Pancreas (tissue), 10 donors: ENCODE results near the gene GRIPAP1. TPM values are rescaled to one million over a fixed set of nuclear protein-coding genes. Genes with fewer than 3 reads are reported as not detected.
A peak's percentile ranks its signal among the peaks of the same experiment; 100 is the strongest.

Experiments used
- ATAC-seq, 4 donors: fragments of 200-7000 bp; cut with Tn5 transposase; one replicate each; pipeline versions ENCODE4 v1.8.0 to v1.9.1; 2020; ENCODE audit warnings: mild to moderate bottlenecking in 4 of 4, moderate library complexity in 4 of 4
- DNase-seq, 6 donors: peaks; one replicate each; pipeline ENCODE4 v3.0.0-alpha.2; 2020
- FAIRE-seq: peaks from 2 replicates; lab custom pipeline; 2012; peaks lifted over from hg19 to GRCh38; lab: Jason Lieb, UNC
- H3K27ac ChIP-seq, 4 donors: fragments of 200-600 bp; sonication (generic); 1 replicate in 3 of 4; 2 replicates in 1 of 4; pipeline versions ENCODE4 v1.5.0 to v1.8.0; 2020
- H3K27me3 ChIP-seq, 4 donors: fragments of 200-600 bp; one replicate each; pipeline ENCODE4 v1.8.0; 2021
- H3K36me3 ChIP-seq, 3 donors: fragments of 200-600 bp; sonication (generic) in 1 of 3; one replicate each; pipeline versions ENCODE4 v1.5.0 to v1.8.0; 2020 to 2021
- H3K4me1 ChIP-seq, 3 donors: fragments of 200-600 bp; one replicate each; pipeline ENCODE4 v1.8.0; 2021
- H3K4me3 ChIP-seq, 4 donors: fragments of 200-600 bp; sonication (generic) in 2 of 4; one replicate each; pipeline versions ENCODE4 v1.5.0 to v1.8.0; 2020 to 2021
- H3K9me3 ChIP-seq, 4 donors: fragments of 200-600 bp; one replicate each; pipeline ENCODE4 v1.8.0; 2021
- CTCF ChIP-seq, 4 donors: fragments of 200-600 bp; sonication (generic) in 3 of 4; IDR thresholded peaks; one replicate each; pipeline versions ENCODE4 v1.5.0 to v1.8.0; 2021; ENCODE audit warnings: antibody characterized with exemption in 4 of 4
- WGBS, 2 donors: extraction: QIAGEN DNeasy Blood & Tissue Kit; methylation state at CpG; one replicate each; pipeline ENCODE4 v1.1.7; 2013; 5-methylcytosine and 5-hydroxymethylcytosine counted together
- intact Hi-C, 3 donors: fragments of 100-400 bp; cut with DNase I; formaldehyde crosslinking; loops; one replicate each; pipeline versions ENCODE4 v1.11.1 to v1.14.2; 2022
- polyA plus RNA-seq, 2 donors: library from polyadenylated mRNA; stranded (reverse); fragments of 200-250 nt; gene quantifications; one replicate each; pipeline ENCODE4 v1.2.3, GENCODE V29; 2013
- total RNA-seq, 6 donors: library from RNA; stranded (reverse); fragmentation: NEBNext Ultra II Directional in 4 of 6; extraction: Animal tissue kit (Norgen Biotek cat#: 25700) in 4 of 6; gene quantifications; one replicate each; pipeline versions ENCODE4 v1.2.1 to v1.2.4, GENCODE V29; 2021 to 2023
- donor health status: healthy with polysubstance abuse.
- donor health status: DM: no; HTN: no; CAD: no; lungs with moderate emphysema.
- donor health status: DM: no; HTN: no; CAD: no.
- donor health status: control.
- donor health status: control.
- donor health status: Bipolar disorder and iron deficiency.
- donor health status: DM: yes; HTN: yes; CAD: no.
- donor health status: DM: no; HTN: no; CAD: no.
- donor health status: DM: no; HTN: no; CAD: no.
- donor health status: DM: yes; HTN: yes; CAD: no.

Gene GRIPAP1
- total and polyA plus RNA-seq, 8 donors: 12.5 to 32.7 (median 18.4) TPM

- Histone ChIP-seq H3K4me1 (peaks cover 0 to 4% (median 0%) of the 10 kb centered on the region in 3 donors), H3K27ac (no peak overlapping the region), H3K4me3 (no peak overlapping the region), H3K9me3 (no peaks in the 10 kb centered on the region), H3K36me3 (peaks cover 0 to 18% (median 0%) of the 10 kb centered on the region in 3 donors), H3K27me3 (no peaks in the 10 kb centered on the region)
- no peak for TF ChIP-seq CTCF (IDR thresholded peaks at IDR 0.05)
- ATAC-seq (no peak), FAIRE-seq (no peak), DNase-seq (no peak)
- intact Hi-C loops: loop anchor here in 1 of 3 donors (5.0 kb wide), 1 partner anchor 66 kb away; the partner anchor contains the start of gene KCND1
- WGBS, 2 donors: 86 to 90% methylated on average over 15 of the region's 15 CpGs
These were observed 35.9 kb upstream of the GRIPAP1 start for GRCh38 chrX:49037883-49038475.

- ATAC-seq (no peak), DNase-seq (no peak), FAIRE-seq (no peak)
- no peaks in the 10 kb centered on the region for H3K9me3 ChIP-seq
- H3K4me1 ChIP-seq: no peaks in the 10 kb centered on the region
- H3K36me3 ChIP-seq: peaks cover 0 to 12% (median 0%) of the 10 kb centered on the region in 3 donors
- H3K27me3 ChIP-seq: no peaks in the 10 kb centered on the region
- TF ChIP-seq CTCF (IDR thresholded peaks at IDR 0.05): no peak
- no peak overlapping the region for H3K27ac ChIP-seq
- intact Hi-C loops: no loop called here
- no peak overlapping the region for H3K4me3 ChIP-seq
- 79 to 85% methylated on average over 5 to 6 of the region's 6 CpGs for WGBS, 2 donors
These were observed 28.2 kb upstream of the GRIPAP1 start for GRCh38 chrX:49030283-49030682.

- no peak for TF ChIP-seq CTCF (IDR thresholded peaks at IDR 0.05)
- Histone ChIP-seq H3K27me3 (no peaks in the 10 kb centered on the region), H3K27ac (no peak overlapping the region), H3K9me3 (no peaks in the 10 kb centered on the region), H3K4me3 (no peak overlapping the region), H3K4me1 (no peaks in the 10 kb centered on the region), H3K36me3 (peaks cover 0 to 12% (median 0%) of the 10 kb centered on the region in 3 donors)
- ATAC-seq (peak in 3 of 4 donors; percentile 36 to 62 (median 38)), FAIRE-seq (no peak), DNase-seq (no peak)
- 81 to 91% methylated on average over 6 of the region's 6 CpGs for WGBS, 2 donors
- intact Hi-C loops: no loop called here
These were observed 27.8 kb upstream of the GRIPAP1 start for GRCh38 chrX:49029876-49030275.

GRCh38 chrX:49019599-49020249, 17.7 kb upstream of the GRIPAP1 start:
- H3K4me3 ChIP-seq: no peak overlapping the region
- no peak overlapping the region for H3K27ac ChIP-seq
- DNase-seq (peak in 1 of 6 donors; percentile 2), FAIRE-seq (no peak), ATAC-seq (no peak)
- no peaks in the 10 kb centered on the region for H3K27me3 ChIP-seq
- H3K36me3 ChIP-seq: no peaks in the 10 kb centered on the region
- no peaks in the 10 kb centered on the region for H3K9me3 ChIP-seq
- TF ChIP-seq CTCF (IDR thresholded peaks at IDR 0.05): no peak
- no peaks in the 10 kb centered on the region for H3K4me1 ChIP-seq
- WGBS, 2 donors: 75 to 76% methylated on average over 7 of the region's 7 CpGs
- intact Hi-C loops: no loop called here

GRCh38 chrX:49019050-49019449, 17.0 kb upstream of the GRIPAP1 start:
- no peaks in the 10 kb centered on the region for H3K27me3 ChIP-seq
- H3K27ac ChIP-seq: no peak overlapping the region
- TF ChIP-seq CTCF (IDR thresholded peaks at IDR 0.05): no peak
- no peak overlapping the region for H3K4me3 ChIP-seq
- H3K4me1 ChIP-seq: no peaks in the 10 kb centered on the region
- ATAC-seq (no peak), DNase-seq (no peak), FAIRE-seq (no peak)
- H3K9me3 ChIP-seq: no peaks in the 10 kb centered on the region
- no peaks in the 10 kb centered on the region for H3K36me3 ChIP-seq
- WGBS, 2 donors: 71 to 84% methylated on average over 2 of the region's 2 CpGs
- intact Hi-C loops: no loop called here
